Measurements from ENCODE around the gene MRPL52.

DNA sequence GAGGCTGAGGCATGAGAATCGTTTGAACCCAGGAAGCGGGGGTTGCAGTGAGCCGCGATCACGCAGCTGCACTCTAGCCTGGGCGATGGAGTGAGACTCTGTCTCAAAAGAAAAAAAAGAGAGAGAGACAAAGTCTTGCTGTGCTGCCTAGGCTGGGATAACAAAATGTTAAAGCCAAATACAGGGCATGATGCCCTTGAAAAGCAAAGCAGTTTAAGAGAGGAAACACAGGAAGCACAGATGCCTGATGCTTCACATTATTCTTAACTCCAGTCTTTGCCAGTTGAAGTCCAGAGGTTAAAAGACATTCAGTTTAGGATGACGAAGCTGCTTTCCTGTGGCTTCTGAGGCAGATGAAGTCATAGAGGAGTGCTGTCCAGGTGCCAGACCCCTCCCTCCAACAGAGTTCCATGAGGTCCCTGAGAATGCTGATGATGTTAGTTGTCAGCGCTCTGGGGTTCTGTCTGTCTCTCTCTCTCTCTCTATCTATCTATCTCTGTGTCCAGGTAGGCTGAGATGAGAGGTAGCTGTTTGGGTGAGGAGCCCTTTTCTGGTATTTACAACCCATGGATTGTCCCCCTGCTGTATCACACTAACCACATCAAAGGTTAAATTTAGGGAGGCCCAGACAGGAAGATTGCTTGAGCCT is 4.9 kb upstream of the MRPL52 start:
- TF ChIP-seq, protein P1, sequence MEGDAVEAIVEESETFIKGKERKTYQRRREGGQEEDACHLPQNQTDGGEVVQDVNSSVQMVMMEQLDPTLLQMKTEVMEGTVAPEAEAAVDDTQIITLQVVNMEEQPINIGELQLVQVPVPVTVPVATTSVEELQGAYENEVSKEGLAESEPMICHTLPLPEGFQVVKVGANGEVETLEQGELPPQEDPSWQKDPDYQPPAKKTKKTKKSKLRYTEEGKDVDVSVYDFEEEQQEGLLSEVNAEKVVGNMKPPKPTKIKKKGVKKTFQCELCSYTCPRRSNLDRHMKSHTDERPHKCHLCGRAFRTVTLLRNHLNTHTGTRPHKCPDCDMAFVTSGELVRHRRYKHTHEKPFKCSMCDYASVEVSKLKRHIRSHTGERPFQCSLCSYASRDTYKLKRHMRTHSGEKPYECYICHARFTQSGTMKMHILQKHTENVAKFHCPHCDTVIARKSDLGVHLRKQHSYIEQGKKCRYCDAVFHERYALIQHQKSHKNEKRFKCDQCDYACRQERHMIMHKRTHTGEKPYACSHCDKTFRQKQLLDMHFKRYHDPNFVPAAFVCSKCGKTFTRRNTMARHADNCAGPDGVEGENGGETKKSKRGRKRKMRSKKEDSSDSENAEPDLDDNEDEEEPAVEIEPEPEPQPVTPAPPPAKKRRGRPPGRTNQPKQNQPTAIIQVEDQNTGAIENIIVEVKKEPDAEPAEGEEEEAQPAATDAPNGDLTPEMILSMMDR (IDR thresholded peaks at IDR 0.05; ENCODE audit: borderline replicate concordance, extremely low read depth, low read length, poor library complexity, severe bottlenecking): no peak
- no peak for TF ChIP-seq EZH2 (IDR thresholded peaks at IDR 0.05; ENCODE audit: borderline replicate concordance, low read depth, low read length, severe bottlenecking)
